B cell (primary cell): Measurements from ENCODE around the gene NCOA7.

ENCODE experiments used
- EZH2 ChIP-seq: IDR thresholded peaks from 2 replicates; pipeline ENCODE4 v1.6.1; 2012; ENCODE audit warnings: borderline replicate concordance, low read depth, mild to moderate bottlenecking, moderate library complexity, low read length; ENCODE audit not compliant: insufficient read depth, poor library complexity, severe bottlenecking
- TF ChIP-seq, protein P1 (sequence below): fragments of 200-600 bp; IDR thresholded peaks from one replicate; pipeline ENCODE4 v1.8.0; 2022; ENCODE audit warnings: antibody characterized with exemption, mild to moderate bottlenecking

GRCh38 chr6:125818225-125818657 is 27.5 kb downstream of the NCOA7 start:
- TF ChIP-seq, protein P1, sequence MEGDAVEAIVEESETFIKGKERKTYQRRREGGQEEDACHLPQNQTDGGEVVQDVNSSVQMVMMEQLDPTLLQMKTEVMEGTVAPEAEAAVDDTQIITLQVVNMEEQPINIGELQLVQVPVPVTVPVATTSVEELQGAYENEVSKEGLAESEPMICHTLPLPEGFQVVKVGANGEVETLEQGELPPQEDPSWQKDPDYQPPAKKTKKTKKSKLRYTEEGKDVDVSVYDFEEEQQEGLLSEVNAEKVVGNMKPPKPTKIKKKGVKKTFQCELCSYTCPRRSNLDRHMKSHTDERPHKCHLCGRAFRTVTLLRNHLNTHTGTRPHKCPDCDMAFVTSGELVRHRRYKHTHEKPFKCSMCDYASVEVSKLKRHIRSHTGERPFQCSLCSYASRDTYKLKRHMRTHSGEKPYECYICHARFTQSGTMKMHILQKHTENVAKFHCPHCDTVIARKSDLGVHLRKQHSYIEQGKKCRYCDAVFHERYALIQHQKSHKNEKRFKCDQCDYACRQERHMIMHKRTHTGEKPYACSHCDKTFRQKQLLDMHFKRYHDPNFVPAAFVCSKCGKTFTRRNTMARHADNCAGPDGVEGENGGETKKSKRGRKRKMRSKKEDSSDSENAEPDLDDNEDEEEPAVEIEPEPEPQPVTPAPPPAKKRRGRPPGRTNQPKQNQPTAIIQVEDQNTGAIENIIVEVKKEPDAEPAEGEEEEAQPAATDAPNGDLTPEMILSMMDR: no peak
- no peak for TF ChIP-seq EZH2
